Measurements from ENCODE around the gene TEC.

DNA sequence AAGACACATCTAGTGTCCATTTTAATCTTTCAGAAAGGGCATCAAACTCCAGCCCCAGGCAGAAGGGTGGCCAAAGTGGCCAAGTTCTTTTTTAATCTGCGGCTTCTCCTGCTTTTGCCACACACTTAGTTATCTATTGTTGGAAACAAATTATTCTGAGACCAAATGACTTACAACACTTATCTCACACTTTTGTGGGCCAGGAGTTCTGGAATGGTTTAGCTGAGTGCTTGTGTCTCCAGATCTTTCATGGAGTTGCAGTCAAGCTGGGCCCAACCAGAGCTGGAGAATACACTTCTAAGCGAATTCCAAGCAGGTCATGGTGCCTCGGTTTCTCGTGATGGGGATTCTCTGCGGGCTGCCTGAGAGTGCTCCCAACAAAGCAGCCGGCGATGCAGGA is 139.5 kb downstream of the TEC start:
- no peak for TF ChIP-seq POLR2A (IDR thresholded peaks at IDR 0.05; ENCODE audit: low read length)
- TF ChIP-seq GATA1 (IDR thresholded peaks at IDR 0.05; ENCODE audit: low read depth, low read length) = no peak

Measured in erythroblast (primary cell).